Neural progenitor cell (in vitro differentiated cells): ENCODE measurements around the gene GPRASP3. TPM values are rescaled to one million over a fixed set of nuclear protein-coding genes. Genes with fewer than 3 reads are reported as not detected.

Experiments used
- DNase-seq: peaks from one replicate; pipeline ENCODE4 v3.0.0-alpha.2; 2016; ENCODE audit warnings: low spot score
- H2AFZ ChIP-seq: fragments of 200-600 bp; sonication (generic); replicated peaks from 2 replicates; pipeline ENCODE4 v1.6.1; 2016; ENCODE audit warnings: antibody characterized with exemption
- H3F3A ChIP-seq: fragments of 200-600 bp; sonication (generic); 2 replicates; pipeline ENCODE4 v1.6.1; 2016; ENCODE audit warnings: antibody characterized with exemption, low read depth
- H3K27ac ChIP-seq: fragments of 200-600 bp; sonication (generic); 2 replicates; pipeline ENCODE4 v1.5.1; 2016; ENCODE audit warnings: mild to moderate bottlenecking
- H3K27me3 ChIP-seq: fragments of 200-600 bp; sonication (generic); 2 replicates; pipeline ENCODE4 v1.6.1; 2016; ENCODE audit warnings: mild to moderate bottlenecking, moderate library complexity
- H3K36me3 ChIP-seq: fragments of 200-600 bp; sonication (generic); 2 replicates; pipeline ENCODE4 v1.5.1; 2016
- H3K4me1 ChIP-seq: fragments of 200-600 bp; sonication (generic); 2 replicates; pipeline ENCODE4 v1.6.1; 2016; ENCODE audit warnings: mixed run types
- H3K4me2 ChIP-seq: fragments of 200-600 bp; sonication (generic); 2 replicates; pipeline ENCODE4 v1.6.1; 2016
- H3K4me3 ChIP-seq: fragments of 200-600 bp; sonication (generic); 2 replicates; pipeline ENCODE4 v1.5.1; 2016
- H3K79me2 ChIP-seq: fragments of 200-600 bp; sonication (generic); 2 replicates; pipeline ENCODE4 v1.6.1; 2016; ENCODE audit warnings: low read depth
- H3K9ac ChIP-seq: fragments of 200-600 bp; sonication (generic); 2 replicates; pipeline ENCODE4 v1.6.1; 2016
- H3K9me3 ChIP-seq: fragments of 200-600 bp; sonication (generic); 2 replicates; pipeline ENCODE4 v1.5.1; 2016; ENCODE audit warnings: low read depth
- H4K20me1 ChIP-seq: fragments of 200-600 bp; sonication (generic); 2 replicates; pipeline ENCODE4 v1.6.1; 2016; ENCODE audit warnings: low read depth
- H3K27ac Mint-ChIP-seq: 3 replicates; pipeline ENCODE4 v1.8.0; 2021; ENCODE audit warnings: mixed read lengths
- H3K27me3 Mint-ChIP-seq: 2 replicates; pipeline ENCODE4 v1.8.0; 2022; ENCODE audit warnings: low read depth, mild to moderate bottlenecking, inconsistent platforms, moderate library complexity, mixed read lengths; ENCODE audit not compliant: insufficient read depth
- H3K36me3 Mint-ChIP-seq: 3 replicates; pipeline ENCODE4 v1.8.0; 2021; ENCODE audit warnings: mixed read lengths
- H3K4me1 Mint-ChIP-seq: 3 replicates; pipeline ENCODE4 v1.8.0; 2021; ENCODE audit warnings: mixed read lengths
- H3K4me3 Mint-ChIP-seq: 3 replicates; pipeline ENCODE4 v1.8.0; 2021; ENCODE audit warnings: mild to moderate bottlenecking, moderate library complexity, mixed read lengths
- H3K9me3 Mint-ChIP-seq: 3 replicates; pipeline ENCODE4 v1.8.0; 2020; ENCODE audit warnings: mixed read lengths
- EZH2 ChIP-seq: fragments of 200-600 bp; sonication (generic); IDR thresholded peaks from 2 replicates; pipeline ENCODE4 v1.6.1; 2017; ENCODE audit warnings: antibody characterized with exemption, mild to moderate bottlenecking, moderate library complexity
- EZH2phosphoT487 ChIP-seq: fragments of 200-600 bp; sonication (generic); IDR thresholded peaks from 2 replicates; pipeline ENCODE4 v1.6.1; 2017; ENCODE audit warnings: antibody characterized with exemption
- total RNA-seq: library from RNA; depleted of rRNA; stranded (reverse); fragments of >200 nt; gene quantifications from 2 replicates; pipeline ENCODE4 v1.2.3, GENCODE V29; 2015; ENCODE audit warnings: low replicate concordance
- TF ChIP-seq, protein P1 (sequence below): fragments of 200-600 bp; sonication (generic); IDR thresholded peaks from 2 replicates; pipeline ENCODE4 v1.5.1; 2017; ENCODE audit warnings: antibody characterized with exemption, mild to moderate bottlenecking

The GPRASP3 gene
- total RNA-seq, 1 donor from 2014 or later: 20.0 TPM

DNA sequence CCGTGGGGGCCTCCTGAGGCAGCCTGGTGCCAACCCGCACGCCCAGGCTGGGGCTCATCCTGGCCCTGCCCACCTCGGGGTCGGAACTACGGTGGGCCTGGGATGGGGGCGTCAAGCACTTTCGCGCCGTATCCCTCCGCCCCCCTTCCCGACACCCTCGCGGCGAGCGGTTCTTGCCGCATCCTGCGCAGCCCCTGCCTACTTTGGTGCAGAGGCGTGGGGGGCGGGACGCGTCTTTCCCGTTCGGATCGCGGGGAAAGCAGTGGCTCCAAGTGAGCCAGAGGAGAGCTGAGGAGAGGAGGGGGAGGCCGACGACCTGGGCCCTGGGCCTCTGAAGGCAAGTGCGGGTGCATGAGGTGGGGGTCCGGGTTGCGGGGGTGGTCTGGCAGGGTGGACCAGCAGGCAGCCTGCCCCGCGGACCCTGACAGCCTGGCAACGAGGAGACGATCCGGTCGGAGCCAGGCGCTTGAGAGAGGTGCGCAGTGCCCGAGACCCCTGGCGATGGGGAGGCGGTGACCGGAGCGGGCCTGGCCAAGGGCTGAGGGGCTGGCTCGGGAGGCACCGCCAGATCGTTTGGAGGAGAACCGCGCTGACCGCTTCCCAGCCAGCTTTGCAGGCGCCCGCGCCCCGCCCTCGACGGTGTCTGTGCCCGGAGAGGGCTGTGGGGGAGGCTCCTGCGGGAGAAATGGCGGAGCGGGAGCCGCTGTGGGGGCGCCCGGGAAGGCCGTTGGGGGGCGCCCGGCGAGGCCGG, 8.2 kb upstream of the GPRASP3 start, which contains the start of gene GPRASP2:
TSS of gene GPRASP2 (plus strand) at position 233 of the 751 bp plus-strand sequence. CDS start 2,422 bp downstream, outside the sequence.
- H3K4me2 ChIP-seq: peak within 1 kb of the TSS; percentile 81
- H3K9me3 ChIP-seq: no peaks in the 10 kb centered on the region
- H3K79me2 ChIP-seq: no peaks in the 10 kb centered on the region
- Mint-ChIP-seq H3K36me3 (peaks cover 9% of the 10 kb centered on the region), H3K27ac (peak within 1 kb of the TSS; percentile 63), H3K9me3 (peaks cover 13% of the 10 kb centered on the region), H3K4me3 (peak within 1 kb of the TSS; percentile 94), H3K27me3 (peaks cover 10% of the 10 kb centered on the region), H3K4me1 (peaks cover 4% of the 10 kb centered on the region)
- H3K27me3 ChIP-seq: peaks cover 3% of the 10 kb centered on the region
- H3K4me3 ChIP-seq: peak within 1 kb of the TSS; percentile 69
- TF ChIP-seq EZH2 (no peak), EZH2phosphoT487 (no peak)
- TF ChIP-seq, protein P1, sequence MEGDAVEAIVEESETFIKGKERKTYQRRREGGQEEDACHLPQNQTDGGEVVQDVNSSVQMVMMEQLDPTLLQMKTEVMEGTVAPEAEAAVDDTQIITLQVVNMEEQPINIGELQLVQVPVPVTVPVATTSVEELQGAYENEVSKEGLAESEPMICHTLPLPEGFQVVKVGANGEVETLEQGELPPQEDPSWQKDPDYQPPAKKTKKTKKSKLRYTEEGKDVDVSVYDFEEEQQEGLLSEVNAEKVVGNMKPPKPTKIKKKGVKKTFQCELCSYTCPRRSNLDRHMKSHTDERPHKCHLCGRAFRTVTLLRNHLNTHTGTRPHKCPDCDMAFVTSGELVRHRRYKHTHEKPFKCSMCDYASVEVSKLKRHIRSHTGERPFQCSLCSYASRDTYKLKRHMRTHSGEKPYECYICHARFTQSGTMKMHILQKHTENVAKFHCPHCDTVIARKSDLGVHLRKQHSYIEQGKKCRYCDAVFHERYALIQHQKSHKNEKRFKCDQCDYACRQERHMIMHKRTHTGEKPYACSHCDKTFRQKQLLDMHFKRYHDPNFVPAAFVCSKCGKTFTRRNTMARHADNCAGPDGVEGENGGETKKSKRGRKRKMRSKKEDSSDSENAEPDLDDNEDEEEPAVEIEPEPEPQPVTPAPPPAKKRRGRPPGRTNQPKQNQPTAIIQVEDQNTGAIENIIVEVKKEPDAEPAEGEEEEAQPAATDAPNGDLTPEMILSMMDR: no peak
- no peaks in the 10 kb centered on the region for H3F3A ChIP-seq
- H3K9ac ChIP-seq: peak within 1 kb of the TSS; percentile 46
- no peak within 1 kb of the TSS for H3K27ac ChIP-seq
- H3K4me1 ChIP-seq: no peaks in the 10 kb centered on the region
- H2AFZ ChIP-seq: no peak within 1 kb of the TSS
- DNase-seq: peak; percentile 66
- H3K36me3 ChIP-seq: peaks cover 5% of the 10 kb centered on the region
- no peaks in the 10 kb centered on the region for H4K20me1 ChIP-seq

DNA sequence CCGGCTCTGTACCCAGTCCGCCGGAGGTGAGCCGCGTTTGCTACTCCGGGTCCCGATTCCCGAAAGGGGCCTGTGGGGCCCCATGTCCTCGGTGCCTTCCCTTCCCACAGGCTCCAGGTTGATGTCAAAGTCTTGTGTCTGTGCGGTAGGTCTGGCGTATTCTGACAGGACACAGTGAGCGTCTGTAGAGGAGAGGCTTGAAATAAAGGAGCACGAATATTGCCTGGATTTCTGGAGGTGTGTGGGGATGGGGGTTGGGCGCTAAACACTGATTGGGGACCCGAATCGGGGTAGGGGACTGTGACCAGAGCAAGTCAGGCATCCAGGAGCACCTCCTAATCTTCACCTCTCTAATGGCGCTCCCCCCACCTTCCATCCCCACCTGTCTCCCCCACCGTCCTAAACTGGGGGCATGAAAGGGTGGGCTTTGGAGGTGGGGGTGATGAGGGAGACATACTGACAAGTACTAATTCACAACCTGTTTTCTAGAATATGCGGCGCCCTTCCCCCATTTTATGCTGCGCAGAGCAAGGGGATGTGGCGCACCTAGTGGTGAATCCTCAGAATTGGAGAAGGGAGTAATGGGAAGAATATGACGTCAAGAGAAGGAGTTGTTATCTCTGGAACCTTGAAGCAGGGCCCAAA, 7.4 kb upstream of the GPRASP3 start:
- Mint-ChIP-seq H3K36me3 (peaks cover 9% of the 10 kb centered on the region), H3K27ac (peak overlapping the region; percentile 63), H3K4me3 (peak overlapping the region; percentile 94), H3K27me3 (peaks cover 10% of the 10 kb centered on the region), H3K4me1 (peaks cover 4% of the 10 kb centered on the region), H3K9me3 (peaks cover 13% of the 10 kb centered on the region)
- Histone ChIP-seq H4K20me1 (no peaks in the 10 kb centered on the region), H3K36me3 (peaks cover 7% of the 10 kb centered on the region), H3K9me3 (no peaks in the 10 kb centered on the region), H3K4me1 (no peaks in the 10 kb centered on the region), H3F3A (no peaks in the 10 kb centered on the region), H2AFZ (no peak overlapping the region), H3K79me2 (no peaks in the 10 kb centered on the region), H3K4me2 (peak overlapping the region; percentile 81), H3K4me3 (peak overlapping the region; percentile 69), H3K9ac (no peak overlapping the region), H3K27me3 (peaks cover 3% of the 10 kb centered on the region), H3K27ac (no peak overlapping the region)
- TF ChIP-seq, protein P1: peak; percentile 64
- TF ChIP-seq EZH2phosphoT487: no peak
- DNase-seq: peak; percentile 33

DNA sequence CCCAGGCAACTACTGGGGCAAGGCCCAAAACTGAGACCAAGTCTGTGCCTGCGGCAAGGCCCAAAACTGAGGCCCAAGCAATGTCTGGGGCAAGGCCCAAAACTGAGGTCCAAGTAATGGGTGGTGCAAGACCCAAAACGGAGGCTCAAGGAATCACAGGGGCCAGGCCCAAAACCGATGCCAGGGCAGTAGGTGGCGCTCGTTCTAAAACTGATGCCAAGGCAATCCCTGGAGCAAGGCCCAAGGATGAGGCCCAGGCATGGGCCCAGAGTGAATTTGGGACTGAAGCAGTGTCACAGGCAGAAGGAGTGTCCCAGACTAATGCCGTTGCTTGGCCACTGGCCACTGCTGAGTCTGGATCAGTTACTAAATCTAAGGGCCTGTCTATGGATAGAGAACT, 5.5 kb upstream of the GPRASP3 start:
- no peak overlapping the region for H2AFZ ChIP-seq
- H3K36me3 ChIP-seq: peaks cover 7% of the 10 kb centered on the region
- no peak for DNase-seq
- peaks cover 10% of the 10 kb centered on the region for H3K27me3 Mint-ChIP-seq
- no peak overlapping the region for H3K4me2 ChIP-seq
- no peaks in the 10 kb centered on the region for H3K79me2 ChIP-seq
- H3K4me1 Mint-ChIP-seq: peaks cover 4% of the 10 kb centered on the region
- no peaks in the 10 kb centered on the region for H3F3A ChIP-seq
- H3K27ac ChIP-seq: no peak overlapping the region
- no peak for TF ChIP-seq EZH2phosphoT487
- TF ChIP-seq EZH2: no peak
- TF ChIP-seq, protein P1: no peak
- peaks cover 3% of the 10 kb centered on the region for H3K27me3 ChIP-seq
- H3K4me1 ChIP-seq: no peaks in the 10 kb centered on the region
- H3K36me3 Mint-ChIP-seq: peaks cover 9% of the 10 kb centered on the region
- H4K20me1 ChIP-seq: no peaks in the 10 kb centered on the region
- H3K9ac ChIP-seq: no peak overlapping the region
- no peak overlapping the region for H3K4me3 Mint-ChIP-seq
- no peak overlapping the region for H3K4me3 ChIP-seq
- no peaks in the 10 kb centered on the region for H3K9me3 ChIP-seq
- peaks cover 13% of the 10 kb centered on the region for H3K9me3 Mint-ChIP-seq
- H3K27ac Mint-ChIP-seq: no peak overlapping the region
